HG02571 (cell line): ENCODE results near the gene KLRC2.
"Not testable (repeated sequence)": the region's sequence is repeated elsewhere in the genome, so short reads cannot be mapped to it uniquely, and the experiment has no call there.

Experiments
- ATAC-seq: cut with Tn5 transposase; IDR thresholded peaks from one replicate; pipeline ENCODE4 v1.9.1; 2021; ENCODE audit warnings: mild to moderate bottlenecking, moderate library complexity; ENCODE audit not compliant: unreplicated experiment

The KLRC2 gene

DNA sequence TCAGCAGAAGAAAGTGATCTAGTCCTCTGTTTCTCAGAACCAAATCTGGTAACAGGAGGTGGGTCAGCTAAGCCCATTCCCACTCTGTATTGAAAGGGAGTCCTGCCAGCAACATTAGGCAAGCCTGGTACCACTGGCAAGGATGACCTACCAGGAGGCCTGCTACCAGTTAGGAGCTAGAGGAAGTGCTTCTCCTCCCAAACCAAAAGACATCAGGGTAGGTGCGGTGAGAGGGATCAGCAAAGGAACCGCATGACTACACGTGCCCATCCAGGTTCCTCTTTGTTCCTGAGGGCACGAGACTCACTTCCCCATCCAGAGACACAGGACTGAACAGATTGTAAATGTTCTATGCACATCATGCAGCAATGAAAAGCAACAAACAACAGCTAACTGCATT is 29.1 kb downstream of the KLRC2 start:
- ATAC-seq: no peak

DNA sequence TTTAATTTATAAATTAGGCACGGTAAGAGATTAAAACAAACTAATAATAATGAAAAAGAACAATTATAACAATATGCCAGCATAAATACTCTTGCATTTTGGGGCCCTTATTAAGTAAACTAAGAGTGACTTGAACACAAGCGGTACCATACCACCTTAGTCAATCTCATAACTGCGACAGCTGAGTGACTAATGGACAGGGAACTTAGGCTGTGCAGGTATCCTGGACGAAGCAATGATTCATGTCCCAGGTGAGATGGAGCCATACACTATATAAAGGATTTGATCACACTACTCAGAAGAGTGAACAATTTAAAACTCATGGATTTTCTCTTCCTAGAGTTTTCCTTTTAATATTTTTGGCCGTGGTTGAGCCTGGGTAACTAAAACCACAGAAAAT is 30.5 kb downstream of the KLRC2 start:
- no peak for ATAC-seq

DNA sequence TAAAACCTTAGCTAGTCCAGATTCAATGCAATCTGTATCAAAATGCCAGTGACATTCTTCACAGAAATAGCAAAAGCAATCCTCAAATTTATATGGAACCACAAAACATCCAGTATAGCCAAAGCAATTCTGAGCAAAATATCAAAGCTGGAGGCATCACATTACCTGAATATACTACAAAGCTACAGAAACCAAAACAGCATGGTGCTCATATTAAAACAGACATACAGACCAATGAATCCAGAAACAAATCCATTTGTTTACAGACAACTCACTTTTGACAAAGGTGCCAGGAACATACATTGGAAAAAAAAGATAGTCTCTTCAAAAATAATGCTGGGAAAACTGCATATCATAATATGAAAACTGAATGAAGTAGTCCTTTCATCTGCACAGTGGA is 31.0 kb downstream of the KLRC2 start:
- no peak for ATAC-seq

DNA sequence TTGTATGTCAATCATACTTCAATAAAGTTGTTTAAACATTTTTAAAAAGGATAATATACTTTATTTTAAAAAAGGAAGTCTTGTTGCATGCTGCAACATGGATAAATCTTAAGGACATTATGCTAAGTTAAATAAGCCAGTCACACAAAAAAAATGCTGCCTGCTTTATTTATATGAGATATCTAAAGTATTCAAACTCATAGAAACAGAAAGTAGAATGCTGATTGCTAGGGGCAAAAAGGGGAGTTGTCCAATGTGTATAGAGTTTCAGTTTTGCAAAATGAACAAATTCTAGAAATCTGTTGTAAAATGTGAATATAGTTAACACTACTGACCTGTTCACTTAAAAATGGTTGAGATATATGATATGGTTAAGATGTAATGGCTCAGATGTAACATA is 35.0 kb downstream of the KLRC2 start:
- ATAC-seq: no peak

DNA sequence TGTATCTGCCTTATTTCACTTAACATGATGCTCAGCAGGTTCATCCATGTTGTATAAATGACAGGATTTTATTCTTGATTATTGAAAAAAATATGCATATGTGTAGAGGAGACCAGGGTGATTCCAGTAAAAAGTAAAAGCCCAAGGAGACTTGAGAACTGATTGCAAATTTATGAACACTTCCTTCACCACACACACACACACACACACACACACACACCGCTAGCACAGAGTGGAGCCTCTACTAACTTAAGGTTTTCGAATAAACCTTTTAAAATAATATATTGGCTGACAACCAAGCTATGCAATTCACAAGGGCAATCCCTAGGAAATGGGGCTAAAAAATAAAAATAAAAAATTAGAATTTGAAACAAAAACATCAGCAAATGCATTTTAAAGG is 37.6 kb downstream of the KLRC2 start:
- ATAC-seq: no peak

DNA sequence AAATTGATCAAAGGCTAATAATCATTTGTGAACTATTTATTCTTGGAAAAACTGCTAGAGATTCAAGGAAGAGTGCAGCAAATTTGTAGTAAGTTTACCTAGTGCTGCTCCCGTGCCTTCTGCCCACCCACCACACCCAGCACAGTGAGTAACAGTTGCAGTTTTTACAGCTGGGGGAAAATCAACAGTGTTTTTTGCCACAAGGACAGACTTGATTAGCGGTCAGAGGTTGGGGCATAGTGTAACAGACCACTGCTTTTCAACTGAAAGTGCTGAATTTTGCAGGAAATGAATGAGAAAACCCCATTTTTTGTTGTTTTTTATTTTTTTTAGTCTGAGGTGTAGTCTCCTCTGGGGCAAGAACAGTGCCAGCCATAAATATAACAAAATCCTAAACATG is 38.5 kb downstream of the KLRC2 start:
- ATAC-seq: no peak

DNA sequence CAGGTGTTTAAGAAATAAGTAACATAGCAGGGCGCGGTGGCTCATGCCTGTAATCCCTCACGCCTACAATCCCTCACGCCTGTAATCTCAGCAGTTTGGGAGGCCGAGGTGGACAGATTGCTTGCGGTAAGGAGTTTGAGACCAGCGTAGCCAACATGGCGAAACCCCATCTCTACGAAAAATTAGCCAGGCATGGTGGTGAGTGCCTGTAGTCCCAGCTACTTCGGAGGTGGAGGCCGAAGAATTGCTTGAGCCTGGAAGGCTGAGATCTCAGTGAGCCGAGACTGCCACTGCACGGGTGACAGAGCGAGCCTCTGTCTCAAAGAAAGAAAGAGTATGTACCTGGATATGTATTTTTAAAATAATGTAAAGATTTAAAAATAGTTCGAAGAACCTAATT is 39.6 kb downstream of the KLRC2 start:
- not testable (repeated sequence) for ATAC-seq

DNA sequence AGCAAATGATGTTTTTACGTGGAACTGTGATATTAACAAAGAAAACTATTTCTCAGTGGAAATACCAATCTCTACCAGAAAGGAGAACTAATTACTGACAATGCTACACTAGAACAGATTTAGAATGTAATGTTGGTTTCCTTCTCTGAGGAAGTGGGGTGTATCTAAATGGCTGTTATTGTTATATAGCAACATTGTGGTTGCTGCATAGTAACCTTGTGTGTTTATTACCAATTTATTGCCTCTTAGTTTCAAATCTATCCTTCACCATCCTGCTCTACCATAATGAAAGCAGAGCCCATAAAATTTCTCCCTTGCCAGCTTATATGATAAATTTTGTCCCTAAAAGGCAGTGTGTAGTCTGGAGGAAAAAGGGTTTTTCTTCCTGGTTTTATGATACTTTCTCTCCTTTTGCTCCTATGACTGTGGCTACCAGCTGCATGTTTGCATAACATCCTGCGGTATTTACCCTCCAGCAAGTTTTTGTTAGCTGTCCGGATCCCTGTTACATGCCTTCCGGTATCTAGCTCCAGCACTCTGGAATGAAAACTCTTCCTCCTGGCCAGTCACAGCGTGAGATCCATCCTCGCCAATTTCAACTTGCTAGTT is 40.3 kb downstream of the KLRC2 start:
- peak; percentile 70 for ATAC-seq

DNA sequence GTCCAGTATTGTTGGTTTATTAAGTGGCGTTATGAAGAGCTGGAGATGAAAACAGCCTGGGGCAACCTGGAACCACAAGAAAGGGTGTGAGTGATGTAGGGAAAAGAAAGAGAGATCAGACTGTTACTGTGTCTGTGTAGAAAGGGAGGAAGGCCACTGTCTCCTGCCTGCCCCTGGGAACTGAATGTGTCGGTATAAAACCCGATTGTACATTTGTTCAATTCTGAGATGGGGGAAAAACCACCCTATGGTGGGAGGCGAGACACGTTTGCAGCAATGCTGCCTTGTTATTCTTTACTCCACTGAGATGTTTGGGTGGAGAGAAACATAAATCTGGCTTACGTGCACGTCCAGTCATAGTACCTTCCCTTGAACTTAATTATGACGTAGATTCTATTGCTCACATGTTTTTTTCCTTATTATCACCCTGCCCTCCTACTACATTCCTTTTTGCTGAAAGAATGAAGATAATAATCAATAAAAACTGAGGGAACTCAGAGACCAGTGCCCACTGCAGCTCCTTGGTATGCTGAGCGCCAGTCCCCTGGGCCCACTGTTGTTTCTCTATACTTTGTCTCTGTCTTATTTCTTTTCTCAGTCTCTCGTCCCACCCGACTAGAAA is 41.2 kb downstream of the KLRC2 start:
- ATAC-seq: not testable (repeated sequence)

DNA sequence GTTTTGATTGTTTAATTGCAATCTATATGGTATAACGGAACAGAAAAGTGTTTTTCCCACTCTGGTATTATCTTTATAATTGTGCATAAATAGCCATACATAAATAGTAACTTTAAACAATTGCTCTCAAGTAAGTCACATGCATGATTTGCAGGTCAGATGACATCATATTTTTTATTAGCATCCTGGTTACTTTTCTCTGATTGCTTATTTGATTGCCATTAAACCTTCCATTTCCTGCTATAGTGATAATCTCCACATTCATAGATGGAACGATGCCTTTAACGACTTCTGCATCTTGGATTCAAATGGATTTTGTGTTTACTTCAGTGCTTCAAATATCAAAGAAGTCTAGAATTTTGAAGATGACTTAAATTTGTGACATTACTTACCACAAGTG is 42.5 kb downstream of the KLRC2 start:
- ATAC-seq: no peak

DNA sequence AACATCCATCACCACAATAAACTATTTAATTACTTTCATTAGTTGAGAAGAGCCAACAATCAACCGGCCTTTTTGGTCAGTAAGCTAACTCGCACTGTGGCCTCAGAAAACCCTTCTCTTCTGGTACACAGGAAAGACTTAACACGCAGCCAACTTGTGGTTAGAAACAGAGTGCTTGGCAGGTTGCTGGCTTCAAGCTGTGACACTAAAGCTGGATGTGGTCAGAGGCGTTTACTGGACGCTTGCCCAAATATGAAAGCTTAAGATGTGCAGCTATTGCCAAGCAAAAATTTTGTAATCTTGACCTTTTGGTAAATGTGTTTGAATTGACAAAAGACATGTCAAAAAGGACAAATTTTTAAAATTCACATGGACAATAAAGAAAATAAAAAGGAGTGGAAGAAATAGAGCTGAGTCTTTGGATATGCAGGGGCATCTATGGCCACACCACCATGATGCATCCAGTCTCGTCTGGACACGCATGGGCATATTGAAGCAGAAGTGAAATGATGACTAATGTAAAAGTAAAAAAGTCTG is 43.3 kb downstream of the KLRC2 start:
- ATAC-seq: peak; percentile 63

DNA sequence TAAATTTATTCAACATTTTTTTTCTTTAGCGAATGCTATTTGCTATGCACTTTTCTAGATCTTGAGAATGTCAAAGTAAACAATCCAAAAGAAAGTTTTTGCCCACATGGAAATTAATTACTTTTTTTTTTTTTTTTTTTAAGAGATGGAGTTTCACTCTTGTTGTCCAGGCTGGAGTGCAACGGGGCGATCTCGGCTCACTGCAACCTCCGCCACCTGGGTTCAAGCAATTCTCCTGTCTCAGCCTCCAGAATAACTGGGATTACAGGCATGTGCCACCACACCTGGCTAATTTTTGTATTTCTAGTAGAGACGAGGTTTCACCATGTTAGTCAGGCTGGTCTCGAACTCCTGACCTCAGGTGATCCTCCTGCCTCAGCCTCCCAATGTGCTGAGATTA is 44.8 kb downstream of the KLRC2 start:
- ATAC-seq: not testable (repeated sequence)

DNA sequence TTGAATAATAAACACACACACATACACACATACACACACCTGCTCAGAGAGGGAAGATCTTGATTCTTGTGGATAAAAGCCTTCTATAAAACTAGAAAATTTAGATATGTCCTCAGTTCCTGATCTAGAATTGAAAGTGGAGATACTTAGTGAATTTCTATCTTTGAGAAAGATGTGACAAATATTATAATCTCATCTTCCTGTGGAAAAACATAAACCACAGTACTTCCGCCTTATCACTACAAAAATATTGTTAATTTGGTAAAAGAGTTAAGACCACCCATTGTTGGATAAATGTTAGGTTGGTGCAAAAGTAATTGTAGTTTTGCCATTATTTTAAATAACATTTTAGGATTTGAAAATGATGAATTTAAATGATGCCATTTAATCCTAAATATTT is 45.9 kb downstream of the KLRC2 start, which contains the start of gene KLRK1:
Gene KLRK1 (minus strand): TSS at position 138 of the 400 bp plus-strand sequence. CDS start 1,231 bp downstream, outside the sequence.
- no peak for ATAC-seq

DNA sequence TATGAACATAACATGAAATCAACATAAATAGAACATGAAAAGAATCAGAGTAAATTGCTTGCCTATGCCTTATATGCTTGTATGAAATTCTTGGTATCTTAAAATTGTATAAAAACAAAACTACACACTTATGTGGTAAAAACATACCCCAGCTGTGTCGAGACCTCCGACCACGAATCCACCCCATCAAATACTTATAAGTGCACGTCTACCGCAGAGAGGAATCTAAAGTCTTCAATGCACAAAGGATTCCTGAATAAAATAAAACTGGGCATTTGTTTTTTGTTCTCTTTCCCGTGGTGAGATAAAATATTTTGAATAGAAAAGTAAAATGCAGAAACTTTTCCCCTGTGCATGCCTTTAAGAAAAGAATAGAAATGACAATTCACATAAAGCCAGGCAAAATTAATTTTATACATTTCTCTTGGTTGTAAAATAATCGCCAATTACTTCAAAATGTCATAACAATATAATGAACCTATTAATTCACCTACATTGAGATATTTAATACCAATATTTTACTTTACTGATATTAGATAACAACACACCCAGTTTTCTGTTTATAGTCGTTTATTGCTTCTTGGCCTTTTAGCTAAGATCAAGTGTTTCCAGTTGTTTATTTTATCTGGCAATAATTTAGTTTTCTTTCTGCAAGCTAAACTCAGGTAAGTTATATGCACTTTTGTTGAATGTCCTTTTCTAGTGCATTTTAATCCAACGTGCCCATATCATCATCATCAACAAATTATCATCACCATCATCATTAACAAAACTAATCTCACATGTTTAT is 47.0 kb downstream of the KLRC2 start:
- ATAC-seq: no peak

DNA sequence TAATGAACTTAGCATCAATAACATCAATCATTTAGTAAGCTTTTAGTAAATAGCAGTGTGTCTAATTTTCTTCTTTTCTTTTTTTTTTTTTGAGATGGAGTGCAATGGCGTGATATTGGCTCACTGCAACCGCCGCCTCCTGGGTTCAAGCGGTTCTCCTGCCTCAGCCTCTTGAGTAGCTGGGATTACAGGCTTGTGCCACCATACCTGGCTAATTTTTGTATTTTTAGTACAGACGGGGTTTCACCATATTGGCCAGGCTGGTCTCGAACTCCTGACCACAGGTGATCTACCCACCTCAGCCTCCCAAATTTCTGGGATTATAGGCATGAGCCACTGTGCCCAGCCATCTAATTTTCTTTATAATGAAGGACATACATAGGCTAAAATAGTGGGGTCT is 48.3 kb downstream of the KLRC2 start:
- not testable (repeated sequence) for ATAC-seq

DNA sequence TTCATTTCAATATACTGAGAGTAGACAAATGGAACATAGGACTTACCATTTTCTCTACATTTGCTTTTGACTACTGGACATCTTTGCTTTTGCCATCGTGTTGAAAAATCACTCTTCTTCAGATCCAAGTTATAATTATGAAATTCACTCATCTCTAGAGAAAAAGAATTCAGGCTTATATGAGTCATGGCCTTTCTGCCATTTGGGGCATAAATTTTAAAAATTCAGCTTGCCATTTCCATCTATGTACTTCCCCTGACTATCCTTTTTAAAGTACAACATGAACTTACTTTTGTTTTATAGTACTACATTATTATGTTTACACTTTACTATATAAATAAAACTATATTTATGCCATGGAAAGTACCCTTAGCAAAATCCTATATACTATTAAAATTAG is 49.0 kb downstream of the KLRC2 start:
- no peak for ATAC-seq

DNA sequence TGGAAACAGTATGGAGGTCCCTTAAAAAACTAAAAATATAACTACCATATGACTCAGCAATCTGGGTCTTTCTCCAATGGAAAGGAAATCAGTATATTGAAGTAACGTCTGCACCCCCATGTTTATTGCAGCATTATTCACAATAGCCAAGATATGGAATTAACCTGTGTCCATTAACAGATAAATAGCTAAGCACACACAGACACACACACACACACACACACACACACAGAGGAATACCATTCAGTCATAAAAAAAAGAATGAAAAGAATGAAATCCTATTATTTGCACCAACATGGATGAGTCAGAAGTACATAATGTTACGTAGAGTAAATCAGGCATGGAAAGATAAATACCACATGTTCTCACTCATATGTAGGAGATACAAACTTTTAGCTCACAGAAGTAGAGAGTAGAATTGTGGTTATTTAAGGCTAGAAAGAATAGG is 50.6 kb downstream of the KLRC2 start:
- ATAC-seq: no peak

DNA sequence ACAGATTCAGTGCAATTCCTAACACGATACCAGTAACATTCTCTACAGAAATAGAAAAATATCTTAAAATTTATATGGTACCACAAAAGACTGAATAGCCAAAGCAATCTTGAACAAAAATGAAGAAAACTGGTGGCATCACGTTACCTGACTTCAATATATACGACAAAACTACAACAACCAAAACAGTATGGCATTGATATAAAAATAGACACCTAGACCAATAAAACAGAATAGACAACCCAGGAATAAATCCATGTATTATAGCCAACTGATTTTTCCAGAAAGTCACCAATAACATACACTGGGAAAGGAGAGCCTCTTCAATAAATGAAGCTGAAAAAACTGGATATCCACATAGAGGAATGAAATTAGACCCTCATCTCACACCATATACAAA is 51.6 kb downstream of the KLRC2 start:
- ATAC-seq: no peak

DNA sequence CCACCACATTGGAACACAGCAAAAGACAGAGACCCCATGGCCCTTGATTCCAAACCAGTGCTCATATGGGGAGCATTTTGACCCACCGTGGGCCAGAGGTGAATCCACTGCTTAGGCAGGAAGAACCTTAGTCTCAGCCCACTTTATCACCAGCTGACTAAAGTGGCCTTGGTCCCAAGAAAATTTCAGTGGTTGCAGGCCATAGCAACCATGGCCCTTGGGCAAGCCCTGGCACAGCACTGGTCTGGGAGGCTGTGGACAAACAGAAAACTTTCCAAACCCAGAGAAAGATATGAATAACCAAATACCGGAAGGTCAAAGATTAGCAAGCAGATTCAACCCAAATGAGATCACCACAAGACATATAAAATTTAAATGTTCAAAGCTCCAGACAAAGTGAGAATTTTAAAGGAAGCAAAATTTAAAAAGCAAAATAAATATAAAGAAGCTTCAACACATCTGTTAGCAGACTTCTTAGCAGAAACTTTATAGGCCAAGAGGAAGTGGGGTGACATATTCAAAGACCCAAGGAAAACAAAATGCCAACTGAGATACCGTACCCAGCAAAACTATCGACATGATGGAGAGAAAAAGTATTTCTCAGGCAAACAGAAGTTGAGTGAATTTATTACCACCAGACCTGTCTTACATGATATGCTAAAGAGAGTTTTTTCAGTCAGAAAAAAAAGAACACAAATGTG is 53.7 kb downstream of the KLRC2 start:
- ATAC-seq: no peak
